HG03039 (cell line): ENCODE results near the gene RNF181.
"Not testable (repeated sequence)": the region's sequence is repeated elsewhere in the genome, so short reads cannot be mapped to it uniquely, and the experiment has no call there.

Experiments used
- ATAC-seq: cut with Tn5 transposase; IDR thresholded peaks from one replicate; pipeline ENCODE4 v1.9.1; 2021; ENCODE audit warnings: mild to moderate bottlenecking, moderate library complexity; ENCODE audit not compliant: unreplicated experiment

Gene RNF181

GRCh38 chr2:85594715-85595300, 737 bp upstream of the RNF181 start:
- no peak for ATAC-seq

GRCh38 chr2:85596026-85596333, 435 bp downstream of the RNF181 start:
- ATAC-seq: peak; percentile 7

- ATAC-seq: no peak
Observed at GRCh38 chr2:85596486-85597143, 1.1 kb downstream of the RNF181 start.

- ATAC-seq: no peak
Observed at GRCh38 chr2:85597241-85597640, 1.7 kb downstream of the RNF181 start.

GRCh38 chr2:85598594-85599340, 3.2 kb downstream of the RNF181 start:
- ATAC-seq: no peak

- ATAC-seq: no peak
Observed at GRCh38 chr2:85599468-85600234, 4.1 kb downstream of the RNF181 start.

GRCh38 chr2:85600235-85600575, 4.7 kb downstream of the RNF181 start:
- ATAC-seq: no peak

GRCh38 chr2:85600951-85601770, 5.6 kb downstream of the RNF181 start:
- no peak for ATAC-seq

GRCh38 chr2:85601771-85602475, 6.4 kb downstream of the RNF181 start:
- peak; percentile 41 for ATAC-seq

GRCh38 chr2:85602476-85603234, 7.1 kb downstream of the RNF181 start, which contains the start of gene TMEM150A:
TMEM150A (minus strand) TSS chr2:85602698; CDS start chr2:85601948, 750 bp downstream.
- ATAC-seq: peak; percentile 95

- not testable (repeated sequence) for ATAC-seq
Observed at GRCh38 chr2:85604133-85604444, 8.5 kb downstream of the RNF181 start.

- ATAC-seq: no peak
Observed at GRCh38 chr2:85604568-85605339, 9.2 kb downstream of the RNF181 start.

- ATAC-seq: no peak
Observed at GRCh38 chr2:85605406-85606115, 10.0 kb downstream of the RNF181 start.

GRCh38 chr2:85606116-85606455, 10.5 kb downstream of the RNF181 start:
- no peak for ATAC-seq

- no peak for ATAC-seq
Observed at GRCh38 chr2:85607268-85608215, 12.0 kb downstream of the RNF181 start.

GRCh38 chr2:85611217-85611704, 15.7 kb downstream of the RNF181 start:
- no peak for ATAC-seq
